ENCODE results near the gene SUFU. TPM values are rescaled to one million over a fixed set of nuclear protein-coding genes. Genes with fewer than 3 reads are reported as not detected.
A peak's percentile ranks its signal among the peaks of the same experiment; 100 is the strongest.

SUFU gene
- total RNA-seq, 4 donors from 2014 or later: 2.3 to 5.4 (median 4.4) TPM

DNA sequence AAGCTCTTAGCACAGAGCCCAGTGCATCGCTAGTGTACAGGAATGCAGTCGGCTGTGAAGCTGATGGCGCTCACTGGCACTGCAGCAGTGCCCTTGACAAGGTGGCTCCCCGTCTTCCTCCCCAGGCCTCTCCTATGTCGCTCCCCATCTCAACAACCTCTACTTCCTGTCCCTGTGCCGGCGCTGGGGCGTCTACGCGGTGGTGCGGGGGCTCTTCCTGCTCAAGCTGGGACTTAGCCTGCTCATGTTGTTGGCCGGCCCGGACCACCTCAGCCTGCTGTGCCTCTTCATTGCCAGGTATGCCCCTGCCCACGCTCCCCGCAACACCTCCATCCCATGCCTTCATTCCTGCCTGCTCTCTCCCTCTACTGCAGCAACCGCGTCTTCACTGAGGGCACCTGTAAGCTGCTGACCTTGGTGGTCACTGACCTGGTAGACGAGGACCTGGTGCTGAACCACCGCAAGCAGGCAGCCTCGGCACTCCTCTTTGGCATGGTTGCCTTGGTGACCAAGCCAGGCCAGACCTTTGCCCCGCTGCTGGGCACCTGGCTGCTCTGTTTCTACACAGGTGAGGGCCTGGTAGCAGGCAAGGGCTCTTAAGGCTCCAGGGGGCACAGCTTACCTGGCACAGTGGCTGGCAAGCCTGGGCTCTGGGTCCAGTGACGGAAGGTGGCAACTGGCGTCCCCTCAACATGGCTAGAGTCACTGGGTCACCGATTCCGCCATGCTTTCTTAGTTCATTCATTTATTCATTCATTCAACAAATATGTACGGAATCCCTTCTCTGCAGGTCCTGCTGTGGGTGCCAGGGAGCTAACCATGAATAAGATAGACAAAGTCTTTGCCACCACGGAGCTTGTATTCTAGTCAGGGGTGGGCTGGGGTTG, 30.1 kb upstream of the SUFU start:
- H3K4me3 ChIP-seq (replicated peaks in 1 of 3): no peak overlapping the region

DNA sequence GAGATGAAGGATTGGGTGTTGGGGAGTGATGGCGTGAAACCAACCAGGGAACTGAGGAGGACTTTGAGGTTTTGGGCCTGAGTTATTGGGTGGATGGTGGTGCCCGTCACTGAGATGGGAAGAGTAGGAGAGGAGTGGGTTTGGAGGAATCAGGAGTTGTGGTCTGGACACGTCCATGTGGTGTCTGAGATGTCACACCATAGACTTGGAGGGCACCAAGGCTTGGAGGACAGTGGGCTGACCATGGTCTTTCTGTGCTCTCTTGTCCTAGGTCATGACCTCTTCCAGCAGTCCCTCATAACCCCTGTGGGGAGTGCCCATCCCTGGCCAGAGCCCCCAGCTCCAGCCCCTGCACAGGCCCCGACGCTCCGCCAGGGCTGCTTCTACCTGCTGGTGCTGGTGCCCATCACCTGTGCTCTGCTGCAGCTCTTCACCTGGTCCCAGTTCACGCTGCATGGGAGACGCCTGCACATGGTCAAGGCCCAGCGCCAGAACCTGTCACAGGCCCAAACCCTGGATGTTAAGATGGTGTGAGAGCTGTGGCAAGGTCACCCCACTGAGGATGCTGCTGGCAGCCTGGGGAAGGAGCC, 28.2 kb upstream of the SUFU start:
- Histone ChIP-seq H3K36me3 (peaks cover 4 to 9% of the 10 kb centered on the region in 2 donors), H3K27ac (peak overlapping the region in 1 of 3 donors; percentile 18), H3K27me3 (no peaks in the 10 kb centered on the region), H3K4me1 (peaks cover 5 to 11% of the 10 kb centered on the region in 2 donors), H3K9me3 (no peaks in the 10 kb centered on the region), H3K4me3 (replicated peaks in 1 of 3) (no peak overlapping the region)
- no peak for DNase-seq
- TF ChIP-seq, protein P1, sequence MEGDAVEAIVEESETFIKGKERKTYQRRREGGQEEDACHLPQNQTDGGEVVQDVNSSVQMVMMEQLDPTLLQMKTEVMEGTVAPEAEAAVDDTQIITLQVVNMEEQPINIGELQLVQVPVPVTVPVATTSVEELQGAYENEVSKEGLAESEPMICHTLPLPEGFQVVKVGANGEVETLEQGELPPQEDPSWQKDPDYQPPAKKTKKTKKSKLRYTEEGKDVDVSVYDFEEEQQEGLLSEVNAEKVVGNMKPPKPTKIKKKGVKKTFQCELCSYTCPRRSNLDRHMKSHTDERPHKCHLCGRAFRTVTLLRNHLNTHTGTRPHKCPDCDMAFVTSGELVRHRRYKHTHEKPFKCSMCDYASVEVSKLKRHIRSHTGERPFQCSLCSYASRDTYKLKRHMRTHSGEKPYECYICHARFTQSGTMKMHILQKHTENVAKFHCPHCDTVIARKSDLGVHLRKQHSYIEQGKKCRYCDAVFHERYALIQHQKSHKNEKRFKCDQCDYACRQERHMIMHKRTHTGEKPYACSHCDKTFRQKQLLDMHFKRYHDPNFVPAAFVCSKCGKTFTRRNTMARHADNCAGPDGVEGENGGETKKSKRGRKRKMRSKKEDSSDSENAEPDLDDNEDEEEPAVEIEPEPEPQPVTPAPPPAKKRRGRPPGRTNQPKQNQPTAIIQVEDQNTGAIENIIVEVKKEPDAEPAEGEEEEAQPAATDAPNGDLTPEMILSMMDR (IDR thresholded peaks at IDR 0.05): no peak
- no peak for TF ChIP-seq POLR2A (IDR thresholded peaks at IDR 0.05)
- whole genome bisulfite sequencing, 2 donors: 90 to 96% methylated on average over 8 to 9 of the region's 9 CpGs
- intact Hi-C loops (cut with DNase I): loop anchor here (10.0 kb wide), 1 partner anchor 241 kb away; no protein-coding TSS in a partner anchor

More for the DNA sequence above, 30.1 kb upstream of the SUFU start:
- no peaks in the 10 kb centered on the region for H3K36me3 ChIP-seq
- intact Hi-C loops (cut with DNase I): loop anchor here (10.0 kb wide), 1 partner anchor 239 kb away; no protein-coding TSS in a partner anchor
- no peaks in the 10 kb centered on the region for H3K27me3 ChIP-seq
- TF ChIP-seq, protein P1 (IDR thresholded peaks at IDR 0.05): no peak
- TF ChIP-seq POLR2A (IDR thresholded peaks at IDR 0.05): no peak
- no peaks in the 10 kb centered on the region for H3K9me3 ChIP-seq
- WGBS, 2 donors: 88 to 91% methylated on average over 26 to 27 of the region's 27 CpGs
- peaks cover 5 to 19% of the 10 kb centered on the region in 2 donors for H3K4me1 ChIP-seq
- DNase-seq: no peak
- H3K27ac ChIP-seq: no peak overlapping the region

DNA sequence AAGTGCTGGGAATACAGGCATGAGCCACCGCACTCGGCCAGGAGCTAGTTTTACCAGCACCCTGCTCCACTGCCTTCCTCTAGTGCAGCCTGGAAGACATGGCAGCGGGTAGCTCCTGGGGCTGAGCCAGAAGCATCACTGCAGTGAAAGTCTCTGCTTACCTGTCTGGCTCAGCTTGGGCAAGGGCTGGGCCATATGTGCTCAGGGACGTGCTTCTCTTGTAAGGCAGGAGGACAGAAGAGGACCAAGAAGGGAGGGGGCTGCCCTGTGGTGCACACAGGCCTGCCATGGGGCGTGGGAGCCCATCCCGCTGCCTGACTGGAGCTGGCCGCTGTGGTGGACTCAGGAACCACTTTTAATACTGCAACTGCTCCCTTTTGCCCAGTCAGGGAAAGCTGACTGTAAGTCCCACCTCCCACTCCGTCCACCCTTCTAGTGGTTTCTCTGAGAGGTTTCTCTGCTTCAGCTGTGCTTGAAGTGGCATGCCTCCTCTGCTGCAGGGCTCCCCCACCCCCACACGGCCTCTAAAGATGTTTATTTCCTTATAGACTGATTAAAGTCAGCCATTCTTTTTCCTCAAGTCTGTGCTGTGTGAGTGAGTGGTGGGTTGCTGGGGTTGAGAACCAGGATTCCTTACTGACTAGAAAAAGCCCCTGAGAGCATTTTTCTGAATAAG, 27.2 kb upstream of the SUFU start:
- Histone ChIP-seq H3K9me3 (no peaks in the 10 kb centered on the region), H3K4me1 (peaks cover 5 to 11% of the 10 kb centered on the region in 2 donors), H3K4me3 (replicated peaks in 1 of 3) (no peak overlapping the region), H3K27me3 (no peaks in the 10 kb centered on the region), H3K36me3 (peaks cover 14 to 19% of the 10 kb centered on the region in 2 donors), H3K27ac (peak overlapping the region; percentile 24 to 75 (median 48))
- TF ChIP-seq POLR2A (IDR thresholded peaks at IDR 0.05): peak in 1 of 2 donors; percentile 46
- TF ChIP-seq, protein P1 (IDR thresholded peaks at IDR 0.05): peak in 1 of 6 experiments; percentile 11
- peak; percentile 90 to 94 for DNase-seq
- 29 to 31% methylated on average over 9 of the region's 9 CpGs for WGBS, 2 donors
- intact Hi-C loops (cut with DNase I): loop anchor here (10.0 kb wide), 1 partner anchor 242 kb away; no protein-coding TSS in a partner anchor

DNA sequence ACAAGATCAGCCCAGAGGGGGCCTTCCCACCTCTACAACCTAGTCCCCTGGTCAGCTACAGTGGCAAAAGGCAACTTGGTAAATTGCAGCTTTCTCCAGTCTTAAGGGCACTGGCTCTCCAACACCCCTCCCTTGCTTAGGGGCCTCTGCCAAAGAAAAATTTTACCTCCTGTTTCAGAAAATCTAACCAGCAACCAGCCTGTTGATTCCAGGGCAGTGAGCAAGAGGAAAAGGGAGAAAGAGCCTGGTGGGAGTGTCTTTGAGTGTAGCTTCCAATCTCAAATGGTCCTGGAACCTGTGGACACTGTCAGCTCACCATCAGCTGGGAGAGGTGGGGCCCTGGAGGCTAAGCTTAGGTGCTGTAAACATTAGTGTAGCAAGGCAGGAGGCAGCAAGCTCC, 24.1 kb upstream of the SUFU start:
- H3K9me3 ChIP-seq: no peaks in the 10 kb centered on the region
- H3K4me1 ChIP-seq: peaks cover 5 to 11% of the 10 kb centered on the region in 2 donors
- no peaks in the 10 kb centered on the region for H3K27me3 ChIP-seq
- TF ChIP-seq, protein P1 (IDR thresholded peaks at IDR 0.05): no peak
- TF ChIP-seq POLR2A (IDR thresholded peaks at IDR 0.05): no peak
- no peak overlapping the region for H3K4me3 ChIP-seq (replicated peaks in 1 of 3)
- peaks cover 43 to 50% of the 10 kb centered on the region in 2 donors for H3K36me3 ChIP-seq
- intact Hi-C loops (cut with DNase I): loop anchor here (5.0 to 10.0 kb wide), 2 partner anchors 82 to 245 kb away; partner anchors contain the start of gene NFKB2
- H3K27ac ChIP-seq: no peak overlapping the region
- no peak for DNase-seq
